GM12864 (cell line): ENCODE measurements around the gene ADH5.
"Not testable (repeated sequence)": the region's sequence is repeated elsewhere in the genome, so short reads cannot be mapped to it uniquely, and the experiment has no call there.

Experiments used
- DNase-seq: peaks from one replicate; pipeline ENCODE4 v3.0.0-alpha.2; 2011; ENCODE audit warnings: low read depth
- H3K4me3 ChIP-seq: 2 replicates; pipeline ENCODE4 v1.5.1; 2011; ENCODE audit warnings: mild to moderate bottlenecking, low read depth, low read length, control low read depth
- CTCF ChIP-seq: IDR thresholded peaks from 2 replicates; pipeline ENCODE4 v1.5.1; 2011; ENCODE audit warnings: low read depth, mild to moderate bottlenecking, moderate library complexity, low read length, control low read depth, inconsistent platforms; ENCODE audit errors: missing control alignments

ADH5 gene

DNA sequence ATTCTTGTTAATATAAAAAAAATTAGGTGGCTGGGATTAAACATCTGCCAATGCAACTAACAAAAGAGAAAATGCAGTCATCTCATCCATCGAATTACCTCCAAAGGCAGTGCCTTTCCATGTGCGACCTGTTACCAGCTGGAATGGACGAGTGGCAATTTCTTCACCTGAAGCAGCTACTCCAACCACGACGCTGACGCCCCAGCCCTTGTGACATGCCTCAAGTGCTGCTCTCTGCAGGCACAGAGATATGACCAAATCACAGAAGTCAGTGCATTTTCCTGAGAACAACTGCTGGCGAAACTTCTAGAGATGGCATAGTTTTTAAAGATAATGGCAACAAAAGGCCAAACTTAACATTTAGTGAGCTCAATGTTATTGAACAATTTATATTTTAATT, 13.8 kb downstream of the ADH5 start:
- TF ChIP-seq CTCF, result no peak
- no peak for DNase-seq
- no peak overlapping the region for H3K4me3 ChIP-seq

GRCh38 chr4:99071159-99071558, 17.4 kb downstream of the ADH5 start:
- TF ChIP-seq CTCF, result no peak
- no peak overlapping the region for H3K4me3 ChIP-seq
- no peak for DNase-seq

DNA sequence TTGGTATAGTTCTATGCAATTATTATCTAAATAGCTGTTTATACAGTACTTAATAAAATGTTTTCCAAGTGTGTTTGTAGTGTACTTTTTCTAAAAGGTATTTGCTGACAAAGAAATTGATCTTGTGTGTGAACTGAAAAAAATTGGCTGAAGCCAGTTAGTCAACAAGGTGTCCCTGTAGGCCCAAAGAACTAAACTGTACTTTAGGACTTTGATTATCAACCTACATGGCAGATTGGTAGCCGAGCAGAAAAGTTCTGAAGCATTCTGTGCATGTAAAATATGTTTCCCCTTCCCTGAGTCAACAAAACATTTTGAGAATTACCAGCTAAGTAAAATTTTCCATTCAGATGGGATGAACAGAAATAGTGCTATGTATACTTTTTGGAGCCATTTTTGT, 21.0 kb downstream of the ADH5 start:
- DNase-seq, result no peak
- TF ChIP-seq CTCF, result no peak
- no peak overlapping the region for H3K4me3 ChIP-seq

GRCh38 chr4:99065521-99065920, 23.1 kb downstream of the ADH5 start:
- not testable (repeated sequence) for DNase-seq, H3K4me3 ChIP-seq

- H3K4me3 ChIP-seq, result no peak overlapping the region
- no peak for DNase-seq
- TF ChIP-seq CTCF, result no peak
Observed at GRCh38 chr4:99062120-99062519, 26.5 kb downstream of the ADH5 start.

GRCh38 chr4:99061048-99061700, 27.4 kb downstream of the ADH5 start:
- TF ChIP-seq CTCF, result no peak
- H3K4me3 ChIP-seq, result no peak overlapping the region
- no peak for DNase-seq

GRCh38 chr4:99059550-99059949, 29.0 kb downstream of the ADH5 start:
- H3K4me3 ChIP-seq, result no peak overlapping the region
- TF ChIP-seq CTCF, result no peak
- DNase-seq, result no peak

DNA sequence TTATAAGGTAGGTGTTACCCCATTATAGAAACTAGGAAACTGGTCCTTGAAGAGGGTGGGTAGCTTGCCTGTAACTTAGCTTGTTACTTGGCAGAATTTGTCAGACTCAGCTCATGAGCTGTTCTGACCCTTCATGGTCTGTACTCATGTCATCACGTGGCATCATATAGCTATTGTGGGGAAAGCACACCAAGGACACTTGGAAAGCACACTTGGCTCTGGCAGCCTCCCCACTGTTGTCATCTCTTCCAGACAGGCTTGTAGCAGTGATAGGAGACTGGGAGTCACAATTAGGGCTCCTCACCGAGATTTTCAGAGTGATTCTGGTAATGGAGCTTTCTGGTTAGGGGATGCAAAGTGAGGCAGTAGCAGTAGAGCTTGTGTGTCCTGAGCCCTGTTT, 30.4 kb downstream of the ADH5 start:
- DNase-seq, result no peak
- no peak for TF ChIP-seq CTCF
- H3K4me3 ChIP-seq, result no peak overlapping the region
